MM.1S (cell line): ENCODE results near the gene MAPK12.

Experiments used
- DNase-seq: peaks from one replicate; pipeline ENCODE4 v3.0.0-alpha.2; 2015
- H2AFZ ChIP-seq: fragments of 300-600 bp; sonication (generic); 2 replicates; pipeline ENCODE4 v1.6.0; 2016; ENCODE audit warnings: antibody characterized with exemption, low read length
- H3F3A ChIP-seq: fragments of 300-600 bp; sonication (generic); 2 replicates; pipeline ENCODE4 v1.6.1; 2016; ENCODE audit warnings: mild to moderate bottlenecking, antibody characterized with exemption, low read length, moderate library complexity, mixed read lengths; ENCODE audit not compliant: insufficient read depth
- H3K27ac ChIP-seq: fragments of 300-600 bp; sonication (generic); 2 replicates; pipeline ENCODE4 v1.5.1; 2016; ENCODE audit warnings: mild to moderate bottlenecking, low read length
- H3K27me3 ChIP-seq: fragments of 300-600 bp; sonication (generic); replicated peaks from 2 replicates; pipeline ENCODE4 v1.6.0; 2016; ENCODE audit warnings: low read length; ENCODE audit not compliant: insufficient read depth
- H3K36me3 ChIP-seq: fragments of 300-600 bp; sonication (generic); replicated peaks from 2 replicates; pipeline ENCODE4 v1.6.1; 2016; ENCODE audit warnings: mild to moderate bottlenecking, low read length, mixed read lengths; ENCODE audit not compliant: insufficient read depth
- H3K4me1 ChIP-seq: fragments of 300-600 bp; sonication (generic); 2 replicates; pipeline ENCODE4 v1.6.1; 2016; ENCODE audit warnings: low read length, mixed read lengths
- H3K4me2 ChIP-seq: fragments of 300-600 bp; sonication (generic); 2 replicates; pipeline ENCODE4 v1.6.0; 2016; ENCODE audit warnings: low read depth, low read length
- H3K4me3 ChIP-seq: fragments of 300-600 bp; sonication (generic); 2 replicates; pipeline ENCODE4 v1.5.1; 2016; ENCODE audit warnings: low read length, mixed read lengths
- H3K79me2 ChIP-seq: fragments of 300-600 bp; sonication (generic); 2 replicates; pipeline ENCODE4 v1.6.1; 2016; ENCODE audit warnings: mixed run types, low read length, mixed read lengths
- H3K9ac ChIP-seq: fragments of 300-600 bp; sonication (generic); 2 replicates; pipeline ENCODE4 v1.6.1; 2016; ENCODE audit warnings: low read length, mixed read lengths
- H3K9me2 ChIP-seq: fragments of 300-600 bp; sonication (generic); replicated peaks from 2 replicates; pipeline ENCODE4 v1.6.1; 2016; ENCODE audit warnings: mild to moderate bottlenecking, low read length, mixed read lengths; ENCODE audit not compliant: insufficient read depth
- H3K9me3 ChIP-seq: fragments of 300-600 bp; sonication (generic); replicated peaks from 2 replicates; pipeline ENCODE4 v1.6.1; 2016; ENCODE audit warnings: mild to moderate bottlenecking, low read length, mixed read lengths; ENCODE audit not compliant: insufficient read depth
- H4K20me1 ChIP-seq: fragments of 300-600 bp; sonication (generic); 2 replicates; pipeline ENCODE4 v1.6.1; 2016; ENCODE audit warnings: mild to moderate bottlenecking, low read length, moderate library complexity, mixed read lengths; ENCODE audit not compliant: insufficient read depth
- EZH2 ChIP-seq: fragments of 300-600 bp; sonication (generic); optimal IDR thresholded peaks from 2 replicates; pipeline ENCODE3; 2017; ENCODE audit warnings: low read depth, mild to moderate bottlenecking, antibody characterized with exemption, low read length, mixed read lengths
- EZH2phosphoT487 ChIP-seq: fragments of 300-600 bp; sonication (generic); IDR thresholded peaks from 2 replicates; pipeline ENCODE4 v1.6.1; 2018; ENCODE audit warnings: antibody characterized with exemption, low read length
- TF ChIP-seq, protein P1 (sequence below): fragments of 300-600 bp; sonication (generic); IDR thresholded peaks from 2 replicates; pipeline ENCODE4 v1.5.1; 2016; ENCODE audit warnings: antibody characterized with exemption, low read length, mixed read lengths

The MAPK12 gene

DNA sequence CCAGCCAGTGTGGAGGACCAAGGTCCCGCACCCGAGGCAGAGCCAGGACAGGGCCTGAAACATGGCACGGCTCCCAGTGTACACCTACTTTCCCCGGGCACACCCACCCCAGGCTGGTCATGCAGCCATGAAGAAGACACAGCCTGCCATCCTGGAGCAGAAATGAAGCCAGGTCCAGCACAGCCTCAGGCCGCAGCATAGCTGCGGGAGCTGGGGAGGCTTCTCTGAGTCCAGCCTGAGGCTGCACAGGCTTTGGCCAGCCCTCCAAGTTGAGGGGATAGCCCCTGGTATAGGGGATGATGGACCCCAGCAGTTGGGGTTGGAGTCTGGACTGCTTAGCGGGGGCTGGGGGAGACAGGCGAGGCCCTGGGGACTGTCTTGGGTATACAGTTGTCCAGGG is 7.5 kb downstream of the MAPK12 start:
- no peaks in the 10 kb centered on the region for H3K36me3 ChIP-seq

DNA sequence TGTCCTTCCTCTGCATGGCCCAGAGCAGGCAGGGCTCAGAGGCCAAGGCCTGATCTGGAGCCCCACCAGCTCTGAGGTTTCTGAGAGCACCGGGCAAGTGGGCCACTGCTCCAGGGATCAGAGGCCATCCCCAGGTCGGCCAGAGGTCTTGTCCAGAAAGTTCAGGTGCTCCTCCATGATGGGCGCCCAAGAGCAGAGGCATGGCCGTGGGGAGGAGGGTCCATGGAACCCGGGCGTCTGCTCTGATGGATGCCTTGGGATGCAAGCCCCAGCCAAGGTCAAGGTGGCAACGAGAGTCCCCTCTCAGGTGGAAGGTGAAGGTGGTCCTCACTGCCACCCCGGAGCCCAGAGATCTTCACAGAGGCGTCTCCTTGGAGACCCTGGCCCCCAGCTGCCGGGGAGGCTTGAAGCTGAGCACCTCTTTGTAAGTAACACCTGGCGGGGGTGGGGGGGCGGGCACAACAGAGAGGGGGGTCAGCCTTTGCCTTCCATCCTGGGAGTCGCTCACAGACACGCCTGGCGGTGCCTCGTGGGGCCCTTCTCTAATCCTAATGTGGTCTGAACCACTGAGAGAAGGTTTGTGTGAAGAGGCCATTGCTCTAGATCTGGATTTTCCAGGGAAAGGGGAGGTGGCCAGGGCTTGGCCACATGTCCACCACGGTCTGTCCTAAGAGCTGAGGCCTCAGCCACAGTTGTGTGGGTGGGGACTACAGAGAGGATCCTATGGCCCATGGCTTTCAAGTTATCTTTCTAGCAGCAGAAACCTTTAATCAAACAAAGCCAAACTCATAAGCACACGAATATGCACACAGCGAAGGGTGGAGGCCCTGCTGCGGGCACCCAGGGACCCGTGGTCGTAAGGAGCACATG is 8.2 kb downstream of the MAPK12 start:
- peaks cover 15% of the 10 kb centered on the region for H3K79me2 ChIP-seq
- H3K9ac ChIP-seq: no peak overlapping the region
- no peak overlapping the region for H3K27ac ChIP-seq
- H3K27me3 ChIP-seq: no peaks in the 10 kb centered on the region
- H3K4me2 ChIP-seq: no peak overlapping the region
- peaks cover 12% of the 10 kb centered on the region for H3K4me1 ChIP-seq
- no peaks in the 10 kb centered on the region for H4K20me1 ChIP-seq
- H2AFZ ChIP-seq: no peak overlapping the region
- H3K4me3 ChIP-seq: no peak overlapping the region
- no peaks in the 10 kb centered on the region for H3K36me3 ChIP-seq
- no peak for DNase-seq
- TF ChIP-seq EZH2phosphoT487 (no peak), EZH2 (no peak)
- TF ChIP-seq, protein P1, sequence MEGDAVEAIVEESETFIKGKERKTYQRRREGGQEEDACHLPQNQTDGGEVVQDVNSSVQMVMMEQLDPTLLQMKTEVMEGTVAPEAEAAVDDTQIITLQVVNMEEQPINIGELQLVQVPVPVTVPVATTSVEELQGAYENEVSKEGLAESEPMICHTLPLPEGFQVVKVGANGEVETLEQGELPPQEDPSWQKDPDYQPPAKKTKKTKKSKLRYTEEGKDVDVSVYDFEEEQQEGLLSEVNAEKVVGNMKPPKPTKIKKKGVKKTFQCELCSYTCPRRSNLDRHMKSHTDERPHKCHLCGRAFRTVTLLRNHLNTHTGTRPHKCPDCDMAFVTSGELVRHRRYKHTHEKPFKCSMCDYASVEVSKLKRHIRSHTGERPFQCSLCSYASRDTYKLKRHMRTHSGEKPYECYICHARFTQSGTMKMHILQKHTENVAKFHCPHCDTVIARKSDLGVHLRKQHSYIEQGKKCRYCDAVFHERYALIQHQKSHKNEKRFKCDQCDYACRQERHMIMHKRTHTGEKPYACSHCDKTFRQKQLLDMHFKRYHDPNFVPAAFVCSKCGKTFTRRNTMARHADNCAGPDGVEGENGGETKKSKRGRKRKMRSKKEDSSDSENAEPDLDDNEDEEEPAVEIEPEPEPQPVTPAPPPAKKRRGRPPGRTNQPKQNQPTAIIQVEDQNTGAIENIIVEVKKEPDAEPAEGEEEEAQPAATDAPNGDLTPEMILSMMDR: no peak
- H3K9me2 ChIP-seq: no peaks in the 10 kb centered on the region
- H3K9me3 ChIP-seq: no peaks in the 10 kb centered on the region
- H3F3A ChIP-seq: peaks cover 20% of the 10 kb centered on the region

More for the DNA sequence above, 7.5 kb downstream of the MAPK12 start:
- H3K4me2 ChIP-seq: no peak overlapping the region
- H4K20me1 ChIP-seq: no peaks in the 10 kb centered on the region
- no peaks in the 10 kb centered on the region for H3K27me3 ChIP-seq
- no peak overlapping the region for H3K27ac ChIP-seq
- peaks cover 9% of the 10 kb centered on the region for H3K4me1 ChIP-seq
- H3K79me2 ChIP-seq: peaks cover 17% of the 10 kb centered on the region
- H3F3A ChIP-seq: peaks cover 20% of the 10 kb centered on the region
- no peak overlapping the region for H2AFZ ChIP-seq
- H3K9me3 ChIP-seq: no peaks in the 10 kb centered on the region
- no peak for TF ChIP-seq EZH2phosphoT487
- no peak for TF ChIP-seq EZH2
- TF ChIP-seq, protein P1: no peak
- H3K9me2 ChIP-seq: no peaks in the 10 kb centered on the region
- no peak overlapping the region for H3K9ac ChIP-seq
- no peak for DNase-seq
- H3K4me3 ChIP-seq: no peak overlapping the region

DNA sequence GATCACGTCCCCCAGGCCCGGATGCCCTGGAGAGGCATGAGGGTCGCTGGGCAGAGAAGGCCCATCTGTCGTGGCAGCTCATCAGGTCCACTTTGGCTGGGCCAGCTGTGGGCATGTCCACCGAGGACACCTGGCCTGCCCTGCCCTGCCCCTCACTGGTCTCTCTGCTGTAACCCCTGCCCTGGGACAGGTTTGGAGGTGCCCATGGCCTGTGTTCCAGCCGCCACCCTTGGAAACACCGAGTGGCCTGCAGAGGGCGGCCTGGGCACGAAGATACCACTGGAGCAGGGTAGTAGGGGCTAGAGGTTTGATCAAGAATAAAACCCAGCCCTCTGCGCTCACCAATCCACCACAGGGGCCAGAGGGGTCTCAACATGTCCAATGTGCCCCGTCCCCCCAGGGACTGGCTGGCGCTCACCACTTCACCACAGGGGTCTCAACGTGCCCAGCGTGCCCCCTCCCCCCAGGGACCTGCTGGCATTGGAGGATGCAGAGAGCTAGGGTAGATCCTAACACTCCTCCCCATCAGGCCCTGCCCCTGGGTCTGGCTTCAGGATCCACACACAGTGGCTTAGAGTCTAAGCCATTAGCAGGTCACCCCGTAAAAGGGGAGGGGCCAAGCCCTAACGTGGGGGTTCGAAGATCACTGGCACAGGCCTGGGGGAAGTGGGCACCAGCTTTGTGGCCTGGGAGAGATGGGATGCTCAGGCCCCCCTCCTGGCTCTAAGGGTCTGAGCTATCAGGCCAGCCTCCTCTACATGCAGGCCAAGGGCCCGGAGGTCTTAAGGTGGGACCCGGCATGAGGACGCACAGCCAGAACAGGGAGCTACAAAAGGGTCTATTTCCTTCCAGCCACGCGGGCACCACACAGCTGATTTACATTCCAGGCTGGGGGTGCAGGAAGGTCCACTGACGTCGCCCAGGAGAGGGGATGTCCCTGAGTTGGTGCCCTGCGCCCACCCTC is 9.1 kb downstream of the MAPK12 start:
- H3K27ac ChIP-seq: no peak overlapping the region
- H3K79me2 ChIP-seq: peaks cover 18% of the 10 kb centered on the region
- no peak overlapping the region for H3K4me2 ChIP-seq
- no peaks in the 10 kb centered on the region for H3K36me3 ChIP-seq
- H3F3A ChIP-seq: peaks cover 22% of the 10 kb centered on the region
- TF ChIP-seq, protein P1: peak; percentile 60
- no peak for TF ChIP-seq EZH2
- no peaks in the 10 kb centered on the region for H3K27me3 ChIP-seq
- peaks cover 21% of the 10 kb centered on the region for H3K4me1 ChIP-seq
- no peaks in the 10 kb centered on the region for H3K9me3 ChIP-seq
- H3K9me2 ChIP-seq: no peaks in the 10 kb centered on the region
- no peaks in the 10 kb centered on the region for H4K20me1 ChIP-seq
- peak; percentile 53 for DNase-seq
- H2AFZ ChIP-seq: no peak overlapping the region
- H3K9ac ChIP-seq: no peak overlapping the region
- no peak overlapping the region for H3K4me3 ChIP-seq
